K562 (cell line): Measurements from ENCODE around the gene ZNF778. TPM values are rescaled to one million over a fixed set of nuclear protein-coding genes. Genes with fewer than 3 reads are reported as not detected.

ENCODE experiments used
- ATAC-seq: fragments of 200-7000 bp; cut with Tn5 transposase; 3 replicates; pipeline ENCODE4 v1.9.1; 2020; ENCODE audit warnings: moderate library complexity
- BruUV-seq: library from RNA; stranded (reverse); fragments of 400-500 nt; replicated peaks from 2 replicates; lab custom pipeline; 2021; lab: Mats Ljungman, UMichigan
- CTCF ChIA-PET: fragments of 300-600 bp; formaldehyde crosslinking; extraction: SDS; loops from one replicate; lab custom pipeline; 2021; ENCODE audit warnings: low intra/inter-chr PET ratio; lab: Yijun Ruan, JAX
- POLR2A ChIA-PET: fragments of 300-600, 350-650 bp; sonication (Branson Sonifier 250); formaldehyde crosslinking; extraction: SDS; loops from one replicate; lab custom pipeline; 2021; ENCODE audit warnings: antibody characterized with exemption, inconsistent platforms; lab: Yijun Ruan, JAX
- DNase-seq, 4 experiments: peaks; one replicate each; pipeline versions ENCODE4 v3.0.0 to v3.0.0-alpha.2; 2011 to 2018; ENCODE audit warnings: low spot score in 3 of 4, mixed read lengths in 3 of 4; ENCODE audit errors: extremely low read depth in 1 of 4
- FAIRE-seq: peaks from 2 replicates; lab custom pipeline; 2011; peaks lifted over from hg19 to GRCh38; lab: Jason Lieb, UNC
- H2AFZ ChIP-seq: 2 replicates; pipeline ENCODE4 v1.6.0; 2011; ENCODE audit warnings: low read depth, low read length, control low read depth, inconsistent platforms
- H3K27ac ChIP-seq: fragments of 200-600 bp; 3 replicates; pipeline ENCODE4 v1.8.0; 2011; ENCODE audit warnings: low read depth, mild to moderate bottlenecking, control low read depth, inconsistent platforms, low read length, moderate library complexity, mixed read lengths; ENCODE audit errors: extremely low read depth
- H3K27me3 ChIP-seq, 2 experiments: fragments of 300-600 bp in 1 of 2; 2 replicates in 1 of 2; 3 replicates in 1 of 2; pipeline versions ENCODE4 v1.6.0 to v1.8.0; 2011; ENCODE audit warnings: inconsistent platforms in 2 of 2, low read length in 2 of 2, mild to moderate bottlenecking in 1 of 2, mixed read lengths in 1 of 2, moderate library complexity in 1 of 2; ENCODE audit not compliant: control insufficient read depth in 2 of 2, insufficient read depth in 2 of 2
- H3K36me3 ChIP-seq: fragments of 300-600 bp; 3 replicates; pipeline ENCODE4 v1.8.0; 2011; ENCODE audit warnings: mild to moderate bottlenecking, low read length, inconsistent platforms; ENCODE audit not compliant: control insufficient read depth, insufficient read depth
- H3K4me1 ChIP-seq, 2 experiments: fragments of 200-600 bp in 1 of 2; replicated peaks in 1 of 2; 2 replicates in 1 of 2; 3 replicates in 1 of 2; pipeline versions ENCODE4 v1.5.1 to v1.8.0; 2011; ENCODE audit warnings: inconsistent platforms in 2 of 2, low read length in 2 of 2, mild to moderate bottlenecking in 1 of 2, mixed read lengths in 1 of 2, moderate library complexity in 1 of 2; ENCODE audit not compliant: control insufficient read depth in 2 of 2, insufficient read depth in 2 of 2
- H3K4me2 ChIP-seq: 2 replicates; pipeline ENCODE4 v1.6.1; 2011; ENCODE audit warnings: low read length, control low read depth, inconsistent platforms, mixed read lengths; ENCODE audit not compliant: insufficient read depth
- H3K4me3 ChIP-seq: fragments of 200-600 bp; sonication (generic), shearing (Covaris generic); 2 replicates; pipeline ENCODE4 v1.5.1; 2016; ENCODE audit warnings: control low read depth, inconsistent platforms
- H3K79me2 ChIP-seq: fragments of 200-600 bp; 3 replicates; pipeline ENCODE4 v1.8.0; 2011; ENCODE audit warnings: low read length, inconsistent platforms; ENCODE audit not compliant: control insufficient read depth, insufficient read depth
- H3K9ac ChIP-seq, 2 experiments: 2 replicates each; pipeline versions ENCODE4 v1.6.0 to v1.6.1; 2011; ENCODE audit warnings: low read depth in 2 of 2, low read length in 2 of 2, control low read depth in 1 of 2, inconsistent platforms in 1 of 2, mild to moderate bottlenecking in 1 of 2, mixed read lengths in 1 of 2; ENCODE audit not compliant: insufficient read depth in 1 of 2
- H3K9me1 ChIP-seq: one replicate; pipeline ENCODE4 v1.6.0; 2011; ENCODE audit warnings: inconsistent platforms, mild to moderate bottlenecking, low read length, moderate library complexity; ENCODE audit not compliant: control insufficient read depth, insufficient read depth
- H3K9me3 ChIP-seq: replicated peaks from 2 replicates; pipeline ENCODE4 v1.5.1; 2011; ENCODE audit warnings: low read depth, low read length, inconsistent platforms; ENCODE audit not compliant: control insufficient read depth, insufficient read depth
- H4K20me1 ChIP-seq: replicated peaks from 2 replicates; pipeline ENCODE4 v1.6.1; 2011; ENCODE audit warnings: low read length, inconsistent platforms, mixed read lengths; ENCODE audit not compliant: control insufficient read depth, insufficient read depth
- BHLHE40 ChIP-seq: IDR thresholded peaks from 2 replicates; pipeline ENCODE4 v1.6.1; 2011; ENCODE audit warnings: low read length, improper control_type of control experiment
- ZEB2 ChIP-seq: fragments of 450-650 bp; IDR thresholded peaks from 2 replicates; pipeline ENCODE4 v1.6.1; 2016
- ZNF766 ChIP-seq: fragments of 200-800 bp; sonication (Bioruptor generic); conservative IDR thresholded peaks from 2 replicates; pipeline ENCODE4 v1.6.1; 2016; ENCODE audit warnings: missing genetic modification characterization, missing compliant biosample characterization
- ZNF77 ChIP-seq: fragments of 250-450 bp; sonication (Bioruptor Pico); IDR thresholded peaks from 2 replicates; pipeline ENCODE4 v1.5.0; 2020
- WGBS: fragments of 100-300 bp; shearing (Covaris generic); methylation state at CpG from one replicate; pipeline ENCODE4 v1.1.6; 2016; ENCODE audit warnings: low coverage, mixed read lengths; ENCODE audit not compliant: insufficient coverage; ENCODE audit errors: missing lambda C conversion rate; 5-methylcytosine and 5-hydroxymethylcytosine counted together
- in situ Hi-C: fragments of 300-500 bp; cut with MboI; formaldehyde crosslinking; loops from 4 replicates; pipeline ENCODE4 v1.15.0; 2018; ENCODE audit warnings: inconsistent platforms, mixed read lengths
- intact Hi-C: fragments of 100-400 bp; cut with micrococcal nuclease; formaldehyde crosslinking; loops from 2 replicates; pipeline ENCODE4 v1.14.2; 2022
- polyA plus RNA-seq, 8 experiments: library from polyadenylated mRNA; depleted of rRNA in 4 of 8; stranded (reverse) in 5 of 8; unstranded in 3 of 8; fragments of >200 nt; fragmentation: Nextera tagmentation in 2 of 8; fragmentation: Illumina TruSeq in 1 of 8; extraction: Ambion mirVana in 2 of 8; extraction: Trizol in 1 of 8; gene quantifications; 2 replicates each; pipeline versions ENCODE4 v1.2.1 to v1.2.3, GENCODE V29; 2011 to 2014; ENCODE audit warnings: inconsistent platforms in 1 of 8, missing spikeins in 1 of 8
- total RNA-seq, 7 experiments: library from RNA; depleted of rRNA in 6 of 7; stranded (reverse); fragments of >200 nt in 6 of 7; fragmentation: Illumina TruSeq in 2 of 7; extraction: Trizol in 2 of 7; gene quantifications; 2 replicates each; pipeline versions ENCODE4 v1.2.1 to v1.2.3, GENCODE V29; 2011 to 2021; ENCODE audit warnings: low replicate concordance in 1 of 7

ZNF778 gene
- total and polyA plus RNA-seq, 9 of the 15 experiments (the other 6 are each of a cell fraction or from before 2014, with no cell fraction given): 0.70 to 60.6 (median 7.5) TPM

GRCh38 chr16:89179148-89179484 lies 38.4 kb upstream of the ZNF778 start:
- H4K20me1 ChIP-seq: no peaks in the 10 kb centered on the region; the same call in 1 of the 2 replicates
- intact Hi-C loops (no loop called here), in situ Hi-C loops (no loop called here)
- no peak overlapping the region for H3K4me2 ChIP-seq
- no peaks in the 10 kb centered on the region for H3K36me3 ChIP-seq
- ChIA-PET CTCF (no interaction called here), POLR2A (no interaction called here)
- no peak overlapping the region for H3K27ac ChIP-seq
- 11% methylated on average over 8 of the region's 19 CpGs for WGBS
- H3K9ac ChIP-seq: no peak overlapping the region
- peaks cover 0 to 65% of the 10 kb centered on the region in 2 experiments; a peak in 2 of 5 replicates for H3K4me1 ChIP-seq
- H3K79me2 ChIP-seq: no peaks in the 10 kb centered on the region
- H3K9me3 ChIP-seq: no peaks in the 10 kb centered on the region
- H3K9me1 ChIP-seq: no peaks in the 10 kb centered on the region
- no peak for TF ChIP-seq ZNF77 (CRISPR knock-in tag)
- TF ChIP-seq BHLHE40: 0 out of 2 replicates have a peak, but pooled peaks have one; percentile 13
- FAIRE-seq: no peak
- no TSS peak for BruUV-seq
- no peak for DNase-seq
- no peak for ATAC-seq
- no peak overlapping the region for H3K4me3 ChIP-seq
- H3K27me3 ChIP-seq: peaks cover 0 to 39% of the 10 kb centered on the region in 2 experiments; a peak in 2 of 5 replicates
- H2AFZ ChIP-seq: no peak overlapping the region

- ATAC-seq (no peak), DNase-seq (no peak), FAIRE-seq (no peak)
- CTCF ChIA-PET: no interaction called here
- no peaks in the 10 kb centered on the region for H3K79me2 ChIP-seq
- H3K4me3 ChIP-seq: no peak overlapping the region
- no peaks in the 10 kb centered on the region; the same call in 1 of the 2 replicates for H4K20me1 ChIP-seq
- no peaks in the 10 kb centered on the region for H3K36me3 ChIP-seq
- intact Hi-C loops (no loop called here), in situ Hi-C loops (no loop called here)
- peaks cover 0 to 65% of the 10 kb centered on the region in 2 experiments; a peak in 2 of 5 replicates for H3K4me1 ChIP-seq
- no peaks in the 10 kb centered on the region for H3K9me1 ChIP-seq
- BruUV-seq: no TSS peak
- peaks cover 0 to 40% of the 10 kb centered on the region in 2 experiments; a peak in 2 of 5 replicates for H3K27me3 ChIP-seq
- H2AFZ ChIP-seq: no peak overlapping the region
- H3K9me3 ChIP-seq: no peaks in the 10 kb centered on the region
- no peak overlapping the region; a peak in 1 of 4 replicates for H3K9ac ChIP-seq
- no peak overlapping the region for H3K4me2 ChIP-seq
- H3K27ac ChIP-seq: no peak overlapping the region
- WGBS: 28% methylated on average over 25 of the region's 25 CpGs
- POLR2A ChIA-PET: no interaction called here
- TF ChIP-seq ZEB2 (no peak), ZNF766 (CRISPR knock-in tag) (no peak)
Observed at GRCh38 chr16:89179656-89180315, 37.7 kb upstream of the ZNF778 start.
